GM21515 (cell line): ENCODE results near the gene NT5DC1.

ENCODE experiments used
- ATAC-seq: cut with Tn5 transposase; IDR thresholded peaks from one replicate; pipeline ENCODE4 v1.9.1; 2021; ENCODE audit not compliant: unreplicated experiment

Gene NT5DC1

DNA sequence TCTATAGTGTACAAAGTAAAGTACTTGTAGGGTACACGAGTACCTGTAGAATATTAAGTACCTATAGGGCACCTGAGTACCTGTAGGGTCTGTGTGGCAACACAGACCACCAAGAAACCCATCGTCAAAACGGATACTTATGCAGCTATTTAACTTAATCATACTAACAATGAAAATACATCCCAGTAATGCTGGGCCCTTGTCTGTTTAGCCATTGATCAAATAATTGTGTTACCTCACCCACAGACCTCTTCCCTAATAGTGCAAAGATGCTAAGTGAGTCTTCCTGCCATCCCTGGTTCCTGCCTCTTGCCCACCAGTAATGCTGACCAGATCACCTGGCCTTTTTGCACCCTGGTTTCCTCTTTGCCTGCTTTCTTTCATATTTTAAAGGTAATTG is 32.8 kb downstream of the NT5DC1 start:
- no peak for ATAC-seq

- no peak for ATAC-seq
Observed at GRCh38 chr6:116136373-116136772, 35.7 kb downstream of the NT5DC1 start.

GRCh38 chr6:116136933-116137340 is 36.3 kb downstream of the NT5DC1 start:
- ATAC-seq = no peak

DNA sequence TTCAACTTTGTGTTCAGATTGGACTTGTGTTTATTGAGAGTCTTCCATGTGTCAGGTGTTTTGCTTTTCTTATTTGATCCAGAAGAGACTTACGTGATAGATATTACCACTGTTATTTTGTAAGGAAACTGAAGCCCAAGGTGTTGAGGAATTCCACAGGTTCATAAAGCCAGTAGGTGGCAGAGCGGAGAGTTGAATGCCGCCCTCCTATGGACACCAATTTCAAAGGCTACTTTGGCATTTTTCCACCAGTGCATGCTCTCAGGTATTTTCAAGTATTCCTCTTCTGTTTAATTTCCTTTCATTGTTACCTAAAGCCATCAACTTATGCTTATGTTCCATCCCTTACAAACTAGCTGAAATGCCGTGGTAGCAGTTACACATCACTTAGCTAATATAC is 39.3 kb downstream of the NT5DC1 start:
- ATAC-seq = no peak

DNA sequence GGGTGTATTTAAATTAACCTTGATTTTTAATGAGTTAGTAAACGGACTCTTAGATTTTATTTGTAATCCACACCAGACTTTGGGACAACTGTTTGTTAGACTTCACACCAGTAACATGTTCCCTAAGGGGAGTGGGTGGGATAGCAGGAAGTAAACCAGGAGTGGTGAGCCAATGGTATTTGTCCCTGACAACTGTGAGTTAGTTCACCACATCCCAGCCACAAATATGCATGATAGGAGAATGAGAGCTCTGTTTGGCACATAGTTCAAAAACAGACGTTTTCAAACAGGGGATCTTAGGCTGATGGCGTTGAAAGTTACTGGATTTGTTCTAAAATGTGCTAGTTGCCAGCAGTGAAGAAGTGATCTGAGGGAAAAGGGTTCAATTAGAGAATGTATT is 44.0 kb downstream of the NT5DC1 start:
- ATAC-seq = no peak

GRCh38 chr6:116145803-116146675 is 45.4 kb downstream of the NT5DC1 start:
- ATAC-seq = no peak

DNA sequence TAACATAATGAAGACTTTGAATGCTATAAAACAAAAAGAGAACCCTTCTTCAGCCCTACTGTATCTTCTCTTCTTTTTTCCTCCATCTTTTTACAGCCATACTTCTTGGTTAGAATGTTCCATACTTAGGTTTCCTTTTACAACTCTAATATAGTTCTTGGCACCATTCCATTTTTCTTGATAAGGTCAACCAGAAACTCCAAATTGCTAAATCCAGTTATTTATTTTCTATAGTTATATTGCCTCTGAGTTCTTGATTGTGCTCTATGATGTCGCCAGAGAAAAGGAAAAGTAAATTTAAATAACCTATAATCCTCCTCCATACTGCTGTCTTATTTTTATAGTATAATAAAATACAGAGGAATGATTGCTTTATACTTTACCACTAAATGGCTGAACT is 52.0 kb downstream of the NT5DC1 start:
- ATAC-seq = no peak

- ATAC-seq = no peak
Observed at GRCh38 chr6:116154887-116155286, 54.2 kb downstream of the NT5DC1 start.

- no peak for ATAC-seq
Observed at GRCh38 chr6:116156405-116157326, 56.0 kb downstream of the NT5DC1 start.

DNA sequence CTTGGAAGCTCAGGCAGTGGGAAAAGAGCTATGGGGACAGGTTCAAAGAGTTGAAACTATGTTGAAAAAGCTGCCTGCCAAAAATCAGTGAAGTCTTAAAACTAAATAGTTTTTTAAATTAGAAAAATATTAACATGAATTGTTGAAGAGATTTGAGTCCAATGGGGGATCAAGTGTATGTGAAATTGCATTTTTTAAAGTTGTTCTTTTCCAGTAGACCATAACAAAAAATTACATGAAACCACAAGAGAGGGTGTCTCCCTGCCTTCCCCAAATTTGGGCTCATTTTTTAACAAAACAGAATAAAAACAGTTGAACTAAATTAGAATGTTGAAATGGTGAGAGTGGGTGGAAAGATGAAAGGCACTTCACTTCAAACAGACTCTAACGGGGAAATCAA is 56.7 kb downstream of the NT5DC1 start:
- no peak for ATAC-seq

DNA sequence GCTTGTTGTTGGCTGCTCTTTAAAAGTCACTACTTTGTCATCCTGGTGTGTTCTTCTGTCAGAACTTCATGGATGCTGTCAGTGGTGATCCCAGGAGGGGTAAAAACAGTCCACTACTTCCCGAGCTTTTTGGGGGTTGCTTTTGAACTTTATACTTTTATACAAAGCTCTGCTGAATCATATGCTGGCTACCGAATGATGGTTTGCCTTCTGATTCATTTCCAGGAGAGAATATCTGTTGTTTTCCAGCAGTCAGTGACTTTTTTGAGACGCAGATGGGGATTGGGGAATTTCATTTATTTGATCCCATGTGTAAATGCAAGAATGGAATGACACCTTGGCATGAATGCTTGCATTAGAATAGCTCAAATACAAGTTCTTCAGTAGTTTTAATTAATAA is 58.0 kb downstream of the NT5DC1 start:
- no peak for ATAC-seq

DNA sequence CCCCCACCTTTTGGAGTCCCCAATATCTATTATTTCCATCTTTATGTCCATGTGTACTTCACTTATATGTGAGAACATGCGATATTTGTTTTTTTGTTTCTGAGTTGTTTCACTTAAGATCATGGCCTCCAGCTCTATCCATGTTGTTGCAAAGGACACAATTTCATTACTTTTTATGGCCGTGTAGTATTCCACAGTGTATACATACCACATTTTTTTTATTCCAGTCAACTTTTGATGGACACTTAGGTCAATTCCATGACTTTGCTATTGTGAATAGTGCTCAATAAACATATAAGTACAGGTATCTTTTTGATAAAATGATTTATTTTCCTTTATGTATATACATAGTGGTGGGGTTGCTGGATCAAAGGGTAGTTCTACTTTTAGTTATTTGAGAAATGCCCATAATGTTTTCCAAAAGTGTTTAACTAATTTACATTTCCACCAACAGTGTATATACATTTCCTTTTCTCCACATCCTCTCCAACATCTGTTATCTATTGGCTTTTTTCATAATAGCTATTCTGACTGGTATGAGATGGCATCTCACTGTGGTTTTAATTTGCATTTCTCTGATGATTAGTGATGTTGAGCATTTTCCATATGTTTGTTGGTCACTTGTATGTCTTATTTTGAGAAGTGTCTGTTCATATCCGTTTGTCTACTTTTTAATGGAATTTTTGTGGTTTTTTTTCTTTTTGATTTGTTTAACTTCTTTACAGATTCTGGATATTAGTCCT is 59.3 kb downstream of the NT5DC1 start:
- no peak for ATAC-seq

- no peak for ATAC-seq
Observed at GRCh38 chr6:116165596-116165995, 64.9 kb downstream of the NT5DC1 start.

- no peak for ATAC-seq
Observed at GRCh38 chr6:116166369-116166768, 65.7 kb downstream of the NT5DC1 start.

- no peak for ATAC-seq
Observed at GRCh38 chr6:116168148-116168547, 67.5 kb downstream of the NT5DC1 start.

DNA sequence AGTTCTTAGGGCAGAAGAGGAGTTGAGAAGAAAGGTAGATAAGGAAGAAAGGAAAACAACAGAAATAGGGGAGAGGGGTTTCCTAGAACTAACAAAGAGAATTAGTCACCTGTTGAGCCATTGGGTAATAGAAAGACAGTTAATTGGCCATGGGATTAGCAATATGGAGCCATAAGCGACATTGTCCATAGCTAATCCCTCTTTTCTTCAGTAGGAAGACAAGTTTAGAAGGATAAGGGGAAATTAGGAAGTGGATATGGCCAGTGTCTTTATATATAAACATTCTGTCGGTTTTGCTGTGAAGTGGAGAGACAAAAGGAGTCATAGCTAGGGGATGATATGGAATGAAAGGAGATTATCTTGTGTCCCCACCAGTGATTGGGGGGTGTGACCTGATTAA is 69.2 kb downstream of the NT5DC1 start:
- no peak for ATAC-seq

GRCh38 chr6:116170358-116171057 is 69.9 kb downstream of the NT5DC1 start:
- no peak for ATAC-seq

DNA sequence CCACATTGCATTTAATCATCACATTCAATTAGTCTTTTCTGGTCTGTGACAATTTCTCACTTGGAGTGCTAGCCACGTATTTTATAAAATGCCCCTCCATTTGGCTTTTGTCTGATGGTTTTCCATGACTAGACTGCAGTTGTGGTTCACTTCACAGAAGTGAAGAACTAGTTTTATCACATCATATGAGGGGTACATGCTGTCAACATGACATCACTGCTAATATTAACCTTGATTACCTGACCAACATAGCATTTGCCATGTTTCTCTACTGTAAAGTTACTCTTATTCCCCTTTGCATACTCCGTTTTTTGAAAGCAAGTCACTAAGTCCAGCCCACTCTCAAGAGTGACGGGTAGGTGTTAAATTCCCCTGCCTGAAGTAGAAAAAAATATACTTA is 73.3 kb downstream of the NT5DC1 start:
- no peak for ATAC-seq

DNA sequence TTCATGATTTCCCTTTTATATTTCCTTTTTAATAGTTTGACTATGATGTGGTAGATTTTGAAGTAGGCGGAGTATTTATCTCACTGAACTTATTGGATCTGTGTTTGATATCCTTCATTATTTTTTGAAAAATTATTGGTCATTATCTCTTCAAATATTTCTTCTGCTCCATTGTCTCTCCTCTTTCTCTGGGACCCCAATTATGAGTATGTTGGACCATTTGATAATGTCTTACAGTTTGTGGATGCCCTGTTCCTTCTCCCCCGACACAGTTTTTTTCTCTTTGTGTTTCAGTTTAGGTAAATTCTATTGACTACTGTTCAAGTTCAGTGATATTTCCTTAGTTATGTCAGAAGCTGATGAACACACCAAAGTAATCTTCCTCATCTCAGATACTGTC is 74.7 kb downstream of the NT5DC1 start:
- ATAC-seq = no peak

GRCh38 chr6:116176596-116176995 is 75.9 kb downstream of the NT5DC1 start:
- no peak for ATAC-seq

DNA sequence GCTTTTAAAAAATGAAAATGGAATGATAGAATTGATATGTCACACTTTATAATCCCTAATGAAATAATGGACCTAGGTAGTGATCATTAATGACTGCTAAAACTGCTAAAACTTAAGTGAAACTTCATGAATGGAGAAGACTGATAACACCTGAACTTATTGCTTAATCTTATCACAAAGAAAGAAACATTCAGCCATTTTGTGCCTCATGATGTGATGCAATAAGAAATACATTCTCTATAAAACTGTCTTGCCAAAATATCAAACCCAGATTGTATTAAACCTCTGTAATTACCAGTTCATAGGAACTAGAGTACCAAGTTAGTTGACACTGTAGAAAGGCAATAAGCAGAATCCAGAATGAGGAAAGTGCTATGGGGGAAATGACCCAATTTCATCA is 79.7 kb downstream of the NT5DC1 start:
- ATAC-seq = no peak
